GM12878 (cell line): Measurements from ENCODE around the gene OR13J1. TPM values are rescaled to one million over a fixed set of nuclear protein-coding genes. Genes with fewer than 3 reads are reported as not detected.

Experiments
- ATAC-seq: fragments of 200-7000 bp; cut with Tn5 transposase; 3 replicates; pipeline ENCODE4 v1.9.1; 2020; ENCODE audit warnings: mild to moderate bottlenecking, moderate library complexity
- BruUV-seq: library from RNA; stranded (reverse); fragments of 400-500 nt; replicated peaks from 2 replicates; lab custom pipeline; 2021; lab: Mats Ljungman, UMichigan
- CTCF ChIA-PET: fragments of 300-600 bp; sonication (Branson Sonifier 250); formaldehyde crosslinking; extraction: SDS; loops from one replicate; lab custom pipeline; 2021; ENCODE audit warnings: inconsistent platforms; lab: Yijun Ruan, JAX
- POLR2A ChIA-PET: fragments of 350-600 bp; formaldehyde crosslinking; extraction: SDS; loops from one replicate; lab custom pipeline; 2021; ENCODE audit warnings: inconsistent platforms; lab: Charles Lee
- RAD21 ChIA-PET: fragments of 300-600 bp; sonication (Branson Sonifier 250); formaldehyde crosslinking; loops from one replicate; lab custom pipeline; 2023; ENCODE audit warnings: antibody characterized with exemption; ENCODE audit not compliant: unreplicated experiment; lab: Charles Lee
- SMC1A ChIA-PET: fragments of 300-600 bp; sonication (Branson Sonifier 250); formaldehyde crosslinking; loops from one replicate; lab custom pipeline; 2023; ENCODE audit not compliant: unreplicated experiment, uncharacterized antibody; lab: Charles Lee
- DNase-seq: peaks from one replicate; pipeline ENCODE4 v3.0.0-alpha.2; 2011; ENCODE audit warnings: low read depth, low spot score
- FAIRE-seq: peaks from 3 replicates; lab custom pipeline; 2011; peaks lifted over from hg19 to GRCh38; lab: Jason Lieb, UNC
- H2AFZ ChIP-seq: 2 replicates; pipeline ENCODE4 v1.6.0; 2011; ENCODE audit warnings: low read depth, low read length, control low read depth; ENCODE audit not compliant: control insufficient read depth
- H3K27ac ChIP-seq: 2 replicates; pipeline ENCODE4 v1.5.1; 2011; ENCODE audit warnings: control low read depth; ENCODE audit not compliant: control insufficient read depth, insufficient read depth
- H3K27me3 ChIP-seq, 2 experiments: replicated peaks in 1 of 2; 2 replicates each; pipeline versions ENCODE4 v1.6.0 to v1.6.1; 2011; ENCODE audit warnings: low read length in 1 of 2; ENCODE audit not compliant: control insufficient read depth in 2 of 2, insufficient read depth in 2 of 2
- H3K36me3 ChIP-seq, 2 experiments: 2 replicates each; pipeline ENCODE4 v1.5.1; 2011; ENCODE audit warnings: low read length in 1 of 2; ENCODE audit not compliant: control insufficient read depth in 2 of 2, insufficient read depth in 2 of 2
- H3K4me1 ChIP-seq: 2 replicates; pipeline ENCODE4 v1.6.1; 2011; ENCODE audit warnings: mild to moderate bottlenecking, low read length, moderate library complexity, mixed read lengths; ENCODE audit not compliant: control insufficient read depth, insufficient read depth
- H3K4me2 ChIP-seq: 2 replicates; pipeline ENCODE4 v1.6.0; 2011; ENCODE audit warnings: control low read depth; ENCODE audit not compliant: control insufficient read depth, insufficient read depth
- H3K4me3 ChIP-seq: fragments of 200-600 bp; sonication (generic); 2 replicates; pipeline ENCODE4 v1.5.1; 2016
- H3K79me2 ChIP-seq: 2 replicates; pipeline ENCODE4 v1.6.0; 2011; ENCODE audit warnings: low read length; ENCODE audit not compliant: control insufficient read depth, insufficient read depth
- H3K9ac ChIP-seq: 2 replicates; pipeline ENCODE4 v1.8.0; 2011; ENCODE audit warnings: low read length, control low read depth, mixed read lengths; ENCODE audit not compliant: control insufficient read depth, insufficient read depth
- H3K9me3 ChIP-seq: replicated peaks from 3 replicates; pipeline ENCODE4 v1.5.1; 2011; ENCODE audit warnings: mild to moderate bottlenecking, low read length; ENCODE audit not compliant: control insufficient read depth, insufficient read depth
- H4K20me1 ChIP-seq: 2 replicates; pipeline ENCODE4 v1.6.0; 2011; ENCODE audit not compliant: control insufficient read depth, insufficient read depth
- ATF2 ChIP-seq: IDR thresholded peaks from 2 replicates; pipeline ENCODE4 v1.6.1; 2012; ENCODE audit warnings: low read length, inconsistent platforms
- BHLHE40 ChIP-seq, 2 experiments: fragments of 450-650 bp in 1 of 2; IDR thresholded peaks; 2 replicates each; pipeline ENCODE4 v1.6.1; 2011 to 2017; ENCODE audit warnings: low read depth in 2 of 2, borderline replicate concordance in 1 of 2, improper control_type of control experiment in 1 of 2, low read length in 1 of 2, mild to moderate bottlenecking in 1 of 2
- CHD1 ChIP-seq: IDR thresholded peaks from 2 replicates; pipeline ENCODE4 v1.6.1; 2012; ENCODE audit warnings: low read depth, low read length, improper control_type of control experiment
- CREB1 ChIP-seq: IDR thresholded peaks from 2 replicates; pipeline ENCODE4 v1.6.1; 2012; ENCODE audit warnings: low read depth, mild to moderate bottlenecking, inconsistent platforms
- HSF1 ChIP-seq: fragments of 150-350 bp; IDR thresholded peaks from 2 replicates; pipeline ENCODE4 v1.6.1; 2014; ENCODE audit warnings: mild to moderate bottlenecking, low read depth, low read length
- PAX5 ChIP-seq: IDR thresholded peaks from 2 replicates; pipeline ENCODE4 v1.6.1; 2011; ENCODE audit warnings: low read depth, low read length, borderline replicate concordance
- RAD21 ChIP-seq: IDR thresholded peaks from 2 replicates; pipeline ENCODE4 v1.6.1; 2011; ENCODE audit warnings: mild to moderate bottlenecking, low read depth, low read length, moderate library complexity; ENCODE audit not compliant: insufficient read depth
- RUNX3 ChIP-seq: IDR thresholded peaks from 2 replicates; pipeline ENCODE4 v1.6.1; 2012; ENCODE audit warnings: low read length, inconsistent platforms
- SMAD1 ChIP-seq: fragments of 450-650 bp; IDR thresholded peaks from 2 replicates; pipeline ENCODE4 v1.6.1; 2018; ENCODE audit warnings: mild to moderate bottlenecking, low read depth; ENCODE audit not compliant: partially characterized antibody
- SPI1 ChIP-seq: IDR thresholded peaks from 2 replicates; pipeline ENCODE4 v1.6.1; 2011; ENCODE audit warnings: low read depth, mild to moderate bottlenecking, low read length, moderate library complexity, borderline replicate concordance; ENCODE audit not compliant: insufficient read depth
- STAT1 ChIP-seq: fragments of 450-650 bp; conservative IDR thresholded peaks from 2 replicates; pipeline ENCODE4 v1.6.1; 2014; ENCODE audit warnings: antibody characterized with exemption, mild to moderate bottlenecking
- ZBTB11 ChIP-seq: fragments of 450-650 bp; formaldehyde crosslinking; IDR thresholded peaks from 2 replicates; pipeline ENCODE4 v1.5.0; 2022; ENCODE audit warnings: mild to moderate bottlenecking, missing genetic modification characterization
- WGBS: methylation state at CpG from one replicate; pipeline ENCODE4 v1.1.6; 2016; ENCODE audit warnings: low lambda C conversion rate; ENCODE audit not compliant: insufficient replicate concordance, insufficient coverage; ENCODE audit errors: missing lambda C conversion rate; 5-methylcytosine and 5-hydroxymethylcytosine counted together
- in situ Hi-C: fragments of 300-500 bp; cut with MboI; formaldehyde crosslinking; loops from 9 replicates; pipeline ENCODE4 v1.14.3; 2018; ENCODE audit warnings: mixed read lengths
- intact Hi-C: fragments of 100-400 bp; cut with micrococcal nuclease; formaldehyde crosslinking; loops from one replicate; pipeline ENCODE4 v1.14.2; 2022; ENCODE audit not compliant: unreplicated experiment
- polyA plus RNA-seq, 11 experiments: library from polyadenylated mRNA; depleted of rRNA in 4 of 11; unstranded in 6 of 11; stranded (reverse) in 5 of 11; fragments of >200 nt; fragmentation: Nextera tagmentation in 4 of 11; fragmentation: Illumina TruSeq in 1 of 11; extraction: Ambion mirVana in 4 of 11; extraction: Trizol in 1 of 11; gene quantifications; 1 replicate in 1 of 11; 2 replicates in 10 of 11; pipeline versions ENCODE4 v1.2.1 to v1.2.3, GENCODE V29; 2011 to 2016; ENCODE audit warnings: inconsistent platforms in 2 of 11, missing spikeins in 2 of 11, low read depth in 1 of 11
- total RNA-seq, 4 experiments: library from RNA; depleted of rRNA in 3 of 4; stranded (reverse); fragments of >200 nt in 3 of 4; fragmentation: Illumina TruSeq in 1 of 4; extraction: Trizol in 1 of 4; gene quantifications; 2 replicates each; pipeline versions ENCODE4 v1.2.1 to v1.2.3, GENCODE V29; 2013 to 2021

OR13J1 gene
- total and polyA plus RNA-seq, 10 of the 15 experiments (the other 5 are each of a cell fraction or from before 2014, with no cell fraction given) = not detected

GRCh38 chr9:35861161-35861897 lies 8.9 kb downstream of the OR13J1 start (continued):
- no peak for TF ChIP-seq CREB1
- TF ChIP-seq, all 136 proteins: peak for 0

- Histone ChIP-seq H3K9ac (no peak overlapping the region), H3K27ac (no peak overlapping the region), H3K36me3 (no peaks in the 10 kb centered on the region), H3K27me3 (no peaks in the 10 kb centered on the region), H3K4me2 (no peak overlapping the region), H4K20me1 (no peaks in the 10 kb centered on the region), H2AFZ (no peak overlapping the region), H3K4me1 (no peaks in the 10 kb centered on the region), H3K4me3 (no peak overlapping the region), H3K79me2 (no peaks in the 10 kb centered on the region), H3K9me3 (no peaks in the 10 kb centered on the region)
- ChIA-PET POLR2A (no interaction called here), CTCF (interaction anchor here (1.1 to 12.7 kb wide), 3 partner anchors 33 to 112 kb away, joined by 3 to 92 read pairs (median 5); partner anchors contain the start of genes FAM221B and TMEM8B), SMC1A (interaction anchor here (1.5 to 1.6 kb wide), 2 partner anchors 28 to 33 kb away, joined by 5 read pairs; no protein-coding TSS in a partner anchor), RAD21 (interaction anchor here (1.3 to 4.7 kb wide), 2 partner anchors 33 to 61 kb away, joined by 3 to 18 read pairs; no protein-coding TSS in a partner anchor)
- ATAC-seq = no peak
- no peak for FAIRE-seq
- intact Hi-C loops = no loop called here
- WGBS = 36% methylated on average over 3 of the region's 3 CpGs
- in situ Hi-C loops = no loop called here
- BruUV-seq = no TSS peak
- no peak for DNase-seq
- TF ChIP-seq STAT1 (no peak), ATF2 (no peak), SPI1 (no peak), ZBTB11 (CRISPR knock-in tag) (no peak), BHLHE40 (IDR thresholded peaks at IDR 0.05; ENCODE audit: borderline replicate concordance in 1 of 2, low read depth in 2 of 2, low read length in 1 of 2) (no peak), SMAD1 (no peak), PAX5 (no peak), CHD1 (no peak), RUNX3 (no peak), RAD21 (no peak), HSF1 (no peak)
Measured at GRCh38 chr9:35859990-35860339, 10.2 kb downstream of the OR13J1 start.
